HEK293 (cell line): Measurements from ENCODE around the gene HOXD12.
A peak's percentile ranks its signal among the peaks of the same experiment; 100 is the strongest.

Source experiments
- ATF2 ChIP-seq: fragments of 450-650 bp; formaldehyde crosslinking; IDR thresholded peaks from 2 replicates; pipeline ENCODE4 v1.5.1; 2016; ENCODE audit warnings: missing biosample characterization, missing genetic modification characterization, low read depth
- FEZF1 ChIP-seq: fragments of 450-650 bp; formaldehyde crosslinking; IDR thresholded peaks from 2 replicates; pipeline ENCODE4 v1.5.1; 2016; ENCODE audit warnings: missing biosample characterization, missing genetic modification characterization
- GFI1B ChIP-seq: fragments of 450-650 bp; formaldehyde crosslinking; IDR thresholded peaks from 2 replicates; pipeline ENCODE4 v1.5.1; 2016; ENCODE audit warnings: missing biosample characterization, missing genetic modification characterization
- GLI4 ChIP-seq: fragments of 450-650 bp; formaldehyde crosslinking; IDR thresholded peaks from 2 replicates; pipeline ENCODE4 v1.5.1; 2016; ENCODE audit warnings: missing biosample characterization, missing genetic modification characterization
- IKZF3 ChIP-seq: fragments of 450-650 bp; IDR thresholded peaks from 2 replicates; pipeline ENCODE4 v1.5.0; 2018; ENCODE audit warnings: missing biosample characterization, mild to moderate bottlenecking, missing genetic modification characterization, moderate library complexity
- KLF7 ChIP-seq: fragments of 450-650 bp; formaldehyde crosslinking; IDR thresholded peaks from 2 replicates; pipeline ENCODE4 v1.5.1; 2016; ENCODE audit warnings: missing biosample characterization, missing genetic modification characterization, borderline replicate concordance
- SP2 ChIP-seq: fragments of 450-650 bp; formaldehyde crosslinking; IDR thresholded peaks from 2 replicates; pipeline ENCODE4 v1.5.1; 2016; ENCODE audit warnings: missing biosample characterization, missing genetic modification characterization
- SP3 ChIP-seq: fragments of 450-650 bp; formaldehyde crosslinking; IDR thresholded peaks from 2 replicates; pipeline ENCODE4 v1.5.1; 2016; ENCODE audit warnings: missing biosample characterization, missing genetic modification characterization
- TSHZ1 ChIP-seq: fragments of 450-650 bp; formaldehyde crosslinking; IDR thresholded peaks from 2 replicates; pipeline ENCODE4 v1.5.1; 2016; ENCODE audit warnings: missing biosample characterization, missing genetic modification characterization, borderline replicate concordance
- ZBTB1 ChIP-seq: fragments of 450-650 bp; formaldehyde crosslinking; IDR thresholded peaks from 2 replicates; pipeline ENCODE4 v1.5.1; 2016; ENCODE audit warnings: missing biosample characterization, missing genetic modification characterization
- ZBTB44 ChIP-seq: fragments of 450-650 bp; IDR thresholded peaks from 2 replicates; pipeline ENCODE4 v1.5.1; 2018; ENCODE audit warnings: missing biosample characterization, mild to moderate bottlenecking, missing genetic modification characterization
- ZEB2 ChIP-seq: fragments of 450-650 bp; formaldehyde crosslinking; IDR thresholded peaks from 2 replicates; pipeline ENCODE4 v1.5.1; 2016; ENCODE audit warnings: missing biosample characterization, missing genetic modification characterization
- ZNF132 ChIP-seq: fragments of 450-650 bp; formaldehyde crosslinking; IDR thresholded peaks from 2 replicates; pipeline ENCODE4 v1.5.1; 2017; ENCODE audit warnings: missing biosample characterization, missing genetic modification characterization, borderline replicate concordance
- ZNF146 ChIP-seq: fragments of 450-650 bp; formaldehyde crosslinking; IDR thresholded peaks from 2 replicates; pipeline ENCODE4 v1.5.1; 2016; ENCODE audit warnings: missing biosample characterization, missing genetic modification characterization
- ZNF23 ChIP-seq: fragments of 450-650 bp; formaldehyde crosslinking; IDR thresholded peaks from 2 replicates; pipeline ENCODE4 v1.5.1; 2016; ENCODE audit warnings: missing biosample characterization, missing genetic modification characterization, borderline replicate concordance
- ZNF280C ChIP-seq: fragments of 450-650 bp; formaldehyde crosslinking; IDR thresholded peaks from 2 replicates; pipeline ENCODE4 v1.5.1; 2016; ENCODE audit warnings: missing biosample characterization, missing genetic modification characterization
- ZNF362 ChIP-seq: fragments of 450-650 bp; formaldehyde crosslinking; IDR thresholded peaks from 2 replicates; pipeline ENCODE4 v1.5.1; 2016; ENCODE audit warnings: missing biosample characterization, missing genetic modification characterization
- ZNF404 ChIP-seq: fragments of 450-650 bp; formaldehyde crosslinking; IDR thresholded peaks from 2 replicates; pipeline ENCODE4 v1.5.1; 2017; ENCODE audit warnings: missing biosample characterization, missing genetic modification characterization
- ZNF449 ChIP-seq: fragments of 450-650 bp; formaldehyde crosslinking; IDR thresholded peaks from 2 replicates; pipeline ENCODE4 v1.5.1; 2017; ENCODE audit warnings: missing biosample characterization, mild to moderate bottlenecking, missing genetic modification characterization, moderate library complexity
- ZNF521 ChIP-seq: fragments of 450-650 bp; formaldehyde crosslinking; IDR thresholded peaks from 2 replicates; pipeline ENCODE4 v1.5.1; 2017; ENCODE audit warnings: missing biosample characterization, mild to moderate bottlenecking, missing genetic modification characterization
- ZNF561 ChIP-seq: fragments of 450-650 bp; IDR thresholded peaks from 2 replicates; pipeline ENCODE4 v1.5.1; 2018; ENCODE audit warnings: missing biosample characterization, missing genetic modification characterization, borderline replicate concordance
- ZNF580 ChIP-seq: fragments of 450-650 bp; formaldehyde crosslinking; IDR thresholded peaks from 2 replicates; pipeline ENCODE4 v1.5.1; 2016; ENCODE audit warnings: missing biosample characterization, missing genetic modification characterization
- ZNF670 ChIP-seq: fragments of 450-650 bp; formaldehyde crosslinking; IDR thresholded peaks from 2 replicates; pipeline ENCODE4 v1.5.1; 2016; ENCODE audit warnings: missing biosample characterization, missing genetic modification characterization, low read depth
- ZNF704 ChIP-seq: fragments of 450-650 bp; formaldehyde crosslinking; IDR thresholded peaks from 2 replicates; pipeline ENCODE4 v1.5.1; 2016; ENCODE audit warnings: missing biosample characterization, missing genetic modification characterization
- ZNF768 ChIP-seq: fragments of 450-650 bp; formaldehyde crosslinking; IDR thresholded peaks from 2 replicates; pipeline ENCODE4 v1.5.1; 2018; ENCODE audit warnings: missing biosample characterization, mild to moderate bottlenecking, missing genetic modification characterization
- ZNF837 ChIP-seq: fragments of 450-650 bp; formaldehyde crosslinking; IDR thresholded peaks from 2 replicates; pipeline ENCODE4 v1.5.1; 2016; ENCODE audit warnings: missing biosample characterization, missing genetic modification characterization

Gene HOXD12

GRCh38 chr2:176140513-176141317, 41.1 kb downstream of the HOXD12 start (continued):
- TF ChIP-seq ZNF449 (tag by site-specific recombination): no peak
- no peak for TF ChIP-seq ZNF132 (tag by site-specific recombination)
- TF ChIP-seq ZNF404 (tag by site-specific recombination): no peak
- TF ChIP-seq KLF7: no peak
- no peak for TF ChIP-seq TSHZ1 (tag by site-specific recombination)
- no peak for TF ChIP-seq GLI4 (tag by site-specific recombination)
- no peak for TF ChIP-seq FEZF1 (tag by site-specific recombination)
- peak; percentile 38 for TF ChIP-seq SP2 (tag by site-specific recombination)
- no peak for TF ChIP-seq ZNF280C
- TF ChIP-seq ZNF23 (tag by site-specific recombination): no peak
- no peak for TF ChIP-seq ZNF837 (tag by site-specific recombination)
- TF ChIP-seq ZNF768: no peak
- TF ChIP-seq ZNF362 (tag by site-specific recombination): no peak
- TF ChIP-seq ZEB2 (tag by site-specific recombination): peak; percentile 68; the same call in 1 of the 2 replicates
- TF ChIP-seq ATF2: no peak
- no peak for TF ChIP-seq ZNF670 (tag by site-specific recombination)
- TF ChIP-seq IKZF3: no peak
- TF ChIP-seq ZNF704 (tag by site-specific recombination): no peak
- no peak for TF ChIP-seq ZNF521 (tag by site-specific recombination)
- no peak for TF ChIP-seq ZBTB44 (tag by site-specific recombination)
- TF ChIP-seq ZNF146 (tag by site-specific recombination): no peak
- TF ChIP-seq ZNF561 (tag by site-specific recombination): no peak
- no peak for TF ChIP-seq SP3 (tag by site-specific recombination)
- TF ChIP-seq ZBTB1: no peak
- peak; percentile 36; the same call in 1 of the 2 replicates for TF ChIP-seq ZNF580 (tag by site-specific recombination)
- no peak for TF ChIP-seq GFI1B (tag by site-specific recombination)
